OCI-M2 (cell line): ENCODE measurements around the gene RPUSD4.

ENCODE experiments used
- DNase-seq: peaks from one replicate; lab custom pipeline; 2025; ENCODE audit not compliant: unreplicated experiment; lab: John Stamatoyannopoulos, UW

The RPUSD4 gene

DNA sequence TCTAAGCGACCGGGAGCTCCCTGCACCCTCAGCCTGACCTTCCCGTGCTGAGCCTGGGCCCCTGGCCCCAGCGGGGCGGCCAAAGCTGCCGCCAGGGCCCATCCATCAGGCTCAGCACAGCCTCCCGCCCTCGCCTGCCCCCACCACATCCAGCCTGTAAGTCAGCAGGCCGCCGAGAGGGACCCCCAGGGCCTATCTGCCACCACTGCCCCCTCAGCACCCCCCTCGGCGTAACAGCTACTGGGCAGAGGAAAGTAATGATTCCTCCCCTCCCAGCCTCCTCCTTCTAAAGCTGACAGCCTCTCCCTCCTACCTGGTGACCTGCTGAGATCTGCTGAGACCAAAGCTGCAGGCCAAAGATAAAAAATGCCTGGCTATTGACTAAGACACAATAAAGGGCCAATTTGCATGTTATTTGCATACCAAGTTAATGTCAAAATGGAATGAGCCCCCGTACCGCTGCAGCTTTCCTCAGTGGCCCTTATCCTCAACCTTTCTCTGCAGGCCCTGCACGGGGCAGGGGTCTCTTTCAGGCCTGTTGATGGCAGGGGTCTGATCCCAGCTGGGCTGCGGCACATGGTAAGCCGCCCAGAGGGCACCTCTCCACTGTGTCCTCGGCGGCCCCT is 51.6 kb downstream of the RPUSD4 start:
- no peak for DNase-seq

DNA sequence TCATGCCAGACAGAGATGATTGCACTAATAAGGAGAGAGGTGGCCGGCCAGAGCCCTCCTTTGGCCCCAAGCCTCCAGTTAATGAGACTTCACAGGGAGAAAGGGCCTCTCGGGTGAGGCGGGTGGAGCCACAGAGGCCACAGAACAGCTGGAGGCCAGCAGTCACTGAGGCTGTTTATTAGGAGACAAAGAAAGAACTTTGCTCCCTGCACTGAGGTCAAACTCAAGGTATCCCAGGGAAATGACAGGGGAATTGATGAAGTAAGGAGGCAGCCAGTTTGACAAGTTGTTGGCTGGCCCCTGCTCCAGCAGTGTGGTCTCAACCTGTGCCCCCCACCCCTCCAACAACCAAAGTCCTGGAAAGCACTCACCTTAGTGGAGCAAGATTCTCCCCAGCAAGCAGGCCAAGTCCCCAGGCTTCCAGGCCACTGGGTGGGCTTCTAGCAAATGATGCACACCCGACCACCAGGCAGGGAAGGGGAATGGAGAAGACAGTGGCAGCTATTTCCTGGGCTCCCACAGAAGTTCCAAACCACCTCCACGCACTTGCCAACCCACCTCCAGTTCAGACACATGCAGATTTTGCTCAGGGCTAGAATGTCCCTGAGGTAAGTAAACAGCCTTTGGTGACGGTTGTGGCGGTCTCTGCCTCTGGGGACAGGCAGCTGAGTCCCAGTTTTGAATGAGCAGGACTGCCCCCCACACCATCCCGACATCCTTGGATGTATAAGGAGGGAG is 53.2 kb downstream of the RPUSD4 start:
- no peak for DNase-seq

DNA sequence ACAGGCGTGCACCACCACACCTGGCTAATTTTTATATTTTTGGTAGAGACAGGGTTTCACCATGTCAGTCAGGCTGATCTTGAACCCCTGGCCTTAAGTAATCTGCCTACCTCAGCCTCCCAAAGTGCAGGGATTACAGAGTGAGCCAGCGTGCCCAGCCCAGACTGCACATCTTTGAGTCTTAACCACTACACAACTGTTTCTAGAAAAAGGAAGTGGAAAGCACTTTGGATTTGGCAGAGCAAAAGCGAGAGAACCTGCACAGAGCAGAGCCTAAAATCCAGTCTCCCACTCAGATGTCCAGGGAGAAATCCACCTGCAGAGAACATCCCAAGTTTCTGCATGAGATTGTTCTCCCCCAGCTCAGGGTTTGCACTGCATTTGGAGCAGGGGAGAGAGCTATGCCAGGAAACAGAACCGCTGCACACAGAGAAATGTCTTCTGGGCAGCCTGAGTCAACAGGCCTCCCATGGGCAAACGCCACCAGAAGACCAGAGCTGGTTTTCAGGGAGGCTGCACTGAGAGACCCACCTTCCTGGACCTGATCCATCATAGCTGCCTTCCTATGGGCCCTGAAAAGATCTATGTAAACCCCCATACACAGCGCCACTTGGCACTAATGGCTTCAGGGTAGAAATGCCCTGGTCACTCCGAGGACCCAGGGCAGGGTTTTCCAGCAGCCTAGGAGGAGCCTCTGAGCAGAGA is 54.0 kb downstream of the RPUSD4 start:
- DNase-seq, result no peak

DNA sequence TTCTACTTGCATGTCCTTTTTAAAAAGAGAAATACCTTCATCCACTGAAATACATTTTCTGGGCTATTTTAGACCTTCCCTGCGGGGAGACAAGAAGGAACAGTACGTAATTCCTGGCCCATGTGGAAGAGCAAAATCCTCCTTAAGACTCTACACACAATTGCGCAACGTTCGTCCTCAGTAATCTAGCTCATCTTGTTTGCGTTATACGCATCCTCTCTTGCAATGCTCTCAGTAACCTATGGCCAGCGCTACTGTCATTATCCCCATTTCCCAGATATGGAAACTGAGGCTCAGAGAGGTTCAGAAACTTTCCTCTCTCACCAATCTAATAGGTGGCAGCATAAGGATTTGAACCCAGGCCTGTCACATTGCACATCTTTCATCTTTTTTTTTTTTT is 54.6 kb downstream of the RPUSD4 start:
- DNase-seq, result no peak

DNA sequence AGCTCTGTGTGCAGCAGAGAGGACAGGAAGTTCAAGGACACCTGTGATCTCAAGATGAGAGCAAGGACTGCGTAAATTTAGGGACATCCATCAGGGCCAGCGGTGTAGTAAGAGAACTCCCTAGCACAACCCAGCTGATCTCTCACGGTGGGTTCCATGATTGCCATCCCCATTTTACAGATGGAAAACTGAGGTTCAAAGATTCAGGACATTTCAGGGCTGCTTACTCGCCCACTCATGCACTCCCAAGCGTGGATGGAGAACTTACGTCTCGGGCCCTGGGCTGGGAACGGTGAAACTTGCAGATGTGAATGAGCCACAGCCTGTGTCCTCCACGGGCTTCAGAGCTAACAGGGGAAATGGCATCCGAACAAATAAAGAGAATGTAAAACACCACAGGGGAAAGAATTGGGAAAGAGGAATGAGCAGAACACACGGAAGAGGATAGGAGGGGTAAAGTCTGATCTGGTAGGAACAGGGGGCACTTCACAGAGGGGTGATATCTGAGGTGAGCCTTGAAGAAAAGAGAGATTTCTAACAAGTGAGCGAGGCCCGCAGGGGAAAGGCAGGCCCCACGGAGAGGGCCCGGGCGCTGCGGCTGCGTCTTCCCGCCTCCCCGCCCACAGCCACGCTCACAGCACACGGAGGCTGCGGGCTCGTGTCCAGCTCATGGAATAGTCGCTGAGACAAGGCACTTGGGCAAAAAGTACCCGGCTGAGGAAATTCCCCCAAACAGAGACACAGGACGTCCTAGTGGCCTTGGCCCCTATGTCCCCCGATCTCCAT is 55.9 kb downstream of the RPUSD4 start:
- DNase-seq, result no peak

DNA sequence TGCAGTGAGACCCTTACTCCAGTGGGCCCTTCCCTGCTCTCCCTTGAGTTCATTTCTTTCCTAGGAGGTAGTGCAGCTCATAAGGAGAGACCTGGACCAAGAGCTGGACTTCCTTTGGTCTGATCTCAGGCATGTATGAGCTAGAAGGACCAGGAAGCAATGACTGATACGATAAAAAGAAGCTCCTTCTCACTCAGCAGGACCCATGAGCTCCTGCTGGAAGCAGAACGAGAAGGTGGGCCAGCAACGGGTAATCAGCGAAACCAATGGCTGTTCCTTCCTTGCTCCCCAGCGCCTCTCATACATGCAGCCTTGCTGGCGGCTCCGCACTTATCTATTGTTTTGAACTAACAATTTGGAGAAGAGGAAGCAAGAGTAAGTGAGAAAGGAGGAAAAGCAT is 56.8 kb downstream of the RPUSD4 start:
- no peak for DNase-seq

DNA sequence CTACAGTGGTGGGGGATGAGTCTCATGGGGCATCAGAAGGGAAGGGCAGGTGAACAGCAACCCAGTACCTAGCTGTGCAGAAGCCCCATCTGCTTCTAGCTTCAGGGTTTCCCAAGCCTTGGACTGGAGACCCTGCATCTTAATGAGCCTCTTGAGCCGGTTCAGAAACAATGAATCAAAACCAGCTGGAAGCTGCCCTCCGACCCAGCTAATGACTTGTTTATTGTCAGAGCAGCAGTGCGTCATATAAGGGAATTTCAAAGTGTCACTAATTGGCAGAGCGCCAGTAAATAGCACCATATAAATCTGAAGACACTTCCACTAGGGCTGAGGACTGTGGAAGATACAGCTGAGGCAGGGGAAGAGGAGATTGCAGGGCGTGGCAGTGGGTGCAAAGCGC is 57.5 kb downstream of the RPUSD4 start:
- no peak for DNase-seq

DNA sequence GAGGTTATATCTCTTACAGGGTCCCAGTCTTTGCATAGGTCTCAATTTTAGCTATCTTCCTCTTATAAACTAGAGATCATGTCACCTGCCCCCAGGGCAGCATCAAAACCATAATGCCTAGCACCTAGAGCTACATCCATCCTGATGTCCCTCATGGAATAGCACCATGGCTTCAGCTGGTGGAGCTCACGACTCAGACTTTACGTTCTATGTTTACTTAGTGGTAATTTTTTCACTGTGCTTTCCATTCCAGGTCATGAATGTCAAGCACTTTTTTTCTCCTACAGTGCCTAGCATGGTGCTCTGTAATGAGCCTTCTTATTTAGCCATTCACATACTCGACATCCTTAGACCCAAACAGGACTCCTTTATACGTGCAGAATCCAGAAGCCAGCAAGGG is 58.4 kb downstream of the RPUSD4 start:
- no peak for DNase-seq

DNA sequence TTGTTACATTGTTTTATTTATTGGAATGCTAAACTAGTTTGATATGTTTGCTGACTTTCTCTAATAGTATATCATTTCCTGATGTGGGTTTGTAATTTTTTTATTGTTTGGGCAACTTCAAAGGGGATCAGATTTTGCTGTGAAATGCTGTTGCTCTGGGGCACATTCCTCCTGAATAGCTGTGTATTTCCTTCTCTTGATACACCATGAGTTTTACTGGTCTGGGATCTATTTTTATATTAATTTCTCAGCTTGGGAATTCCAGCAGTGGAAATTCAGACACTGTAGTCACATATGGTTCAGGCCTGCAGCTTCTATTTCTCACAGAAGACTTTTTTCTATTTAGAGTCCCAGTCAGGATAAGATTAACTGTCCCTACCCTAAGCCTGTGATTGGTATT is 58.9 kb downstream of the RPUSD4 start:
- DNase-seq, result no peak

DNA sequence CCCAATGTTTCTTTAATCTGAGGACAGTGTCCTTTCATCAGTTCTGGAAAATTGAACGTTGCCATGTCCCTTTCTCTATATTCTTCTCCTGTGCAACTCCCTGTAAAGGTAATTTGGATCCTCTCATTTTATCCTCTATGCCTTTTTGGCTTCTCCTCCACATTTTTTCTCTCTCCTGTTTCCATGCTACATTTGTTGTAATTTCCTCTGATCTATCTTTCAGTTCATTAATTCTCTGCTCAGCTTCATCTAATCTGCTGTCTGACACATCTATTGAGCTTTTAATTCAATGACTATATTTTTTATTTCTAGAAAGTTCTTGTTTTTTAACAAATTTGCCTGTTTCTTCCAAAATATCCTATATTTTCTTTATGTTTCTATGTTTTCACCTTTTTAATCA is 59.3 kb downstream of the RPUSD4 start:
- no peak for DNase-seq
